Gastrocnemius medialis (tissue), 4 donors: ENCODE data around the gene VARS1. TPM values are rescaled to one million over a fixed set of nuclear protein-coding genes. Genes with fewer than 3 reads are reported as not detected.

Source experiments
- ATAC-seq, 2 donors: fragments of 150-250 bp; one replicate each; pipeline ENCODE4 v1.9.1; 2016
- DNase-seq, 2 donors: peaks; one replicate each; pipeline ENCODE4 v3.0.0-alpha.2; 2019
- H3K27ac ChIP-seq, 4 donors: fragments of 200-600 bp; sonication (generic); 1 replicate in 1 of 4; 2 replicates in 3 of 4; pipeline ENCODE4 v1.5.1; 2016 to 2018; ENCODE audit warnings: mild to moderate bottlenecking in 2 of 4, moderate library complexity in 1 of 4
- H3K27me3 ChIP-seq, 3 donors: fragments of 200-600 bp; sonication (generic) in 2 of 3; 1 replicate in 1 of 3; 2 replicates in 2 of 3; pipeline versions ENCODE4 v1.5.1 to v1.6.0; 2016 to 2019; ENCODE audit warnings: mild to moderate bottlenecking in 1 of 3, moderate library complexity in 1 of 3
- H3K36me3 ChIP-seq, 2 donors: fragments of 200-600 bp; sonication (generic) in 1 of 2; one replicate each; pipeline ENCODE4 v1.5.1; 2017 to 2018
- H3K4me1 ChIP-seq, 2 donors: fragments of 200-600 bp; sonication (generic) in 1 of 2; one replicate each; pipeline ENCODE4 v1.5.1; 2016 to 2017; ENCODE audit warnings: mild to moderate bottlenecking in 2 of 2
- H3K4me3 ChIP-seq, 4 donors: fragments of 200-600 bp; sonication (generic) in 3 of 4; 1 replicate in 1 of 4; 2 replicates in 3 of 4; pipeline ENCODE4 v1.5.1; 2016 to 2019; ENCODE audit warnings: mild to moderate bottlenecking in 2 of 4
- H3K9me3 ChIP-seq, 3 donors: fragments of 200-600 bp; sonication (generic) in 2 of 3; 1 replicate in 1 of 3; 2 replicates in 2 of 3; pipeline ENCODE4 v1.5.1; 2016 to 2019
- CTCF ChIP-seq, 5 experiments: fragments of 450-650 bp in 3 of 5; fragments of 200-600 bp in 2 of 5; sonication (generic) in 2 of 5; IDR thresholded peaks in 4 of 5; conservative IDR thresholded peaks in 1 of 5; 1 replicate in 4 of 5; 2 replicates in 1 of 5; pipeline ENCODE4 v1.5.1; 2016 to 2019; ENCODE audit warnings: antibody characterized with exemption in 5 of 5, mild to moderate bottlenecking in 3 of 5, moderate library complexity in 3 of 5
- POLR2A ChIP-seq, 2 donors: fragments of 450-650 bp; IDR thresholded peaks; one replicate each; pipeline ENCODE4 v1.6.1; 2017; ENCODE audit warnings: antibody characterized with exemption in 2 of 2, mild to moderate bottlenecking in 2 of 2, moderate library complexity in 2 of 2
- in situ Hi-C, 4 donors: fragments of 200-750 bp; cut with MboI; loops; one replicate each; pipeline versions ENCODE4 v1.15.0 to v1.8.0; 2017; ENCODE audit warnings: low sequenced_read_pairs in 4 of 4
- intact Hi-C: fragments of 100-400 bp; cut with DNase I; formaldehyde crosslinking; loops from one replicate; pipeline ENCODE4 v1.15.1; 2023; ENCODE audit warnings: low total_unique reads
- total RNA-seq, 4 donors: library from RNA; depleted of rRNA; stranded (reverse); fragments of >200 nt; gene quantifications; one replicate each; pipeline versions ENCODE4 v1.1.0 to v1.2.3, GENCODE V29; 2016

VARS1 gene
- total RNA-seq, 4 donors from 2014 or later: 39.2 to 102 (median 67.4) TPM

- H3K27me3 ChIP-seq: no peaks in the 10 kb centered on the region
- ATAC-seq (no peak), DNase-seq (no peak)
- in situ Hi-C loops: loop anchor here in 2 of 4 donors (5.0 to 10.0 kb wide), 2 partner anchors 63 to 85 kb away; no protein-coding TSS in a partner anchor
- no peaks in the 10 kb centered on the region for H3K36me3 ChIP-seq
- intact Hi-C loops: loop anchor here (10.0 kb wide), 1 partner anchor 93 kb away; the partner anchor contains the start of gene NEU1
- no peaks in the 10 kb centered on the region for H3K9me3 ChIP-seq
- H3K4me3 ChIP-seq: no peak overlapping the region
- no peak overlapping the region for H3K27ac ChIP-seq
- no peak for TF ChIP-seq CTCF (IDR thresholded peaks at IDR 0.05 in 4 of 5, conservative IDR thresholded peaks at IDR 0.05 in 1 of 5)
- no peak for TF ChIP-seq POLR2A (IDR thresholded peaks at IDR 0.05)
- peaks cover 4 to 9% of the 10 kb centered on the region in 2 donors for H3K4me1 ChIP-seq
Measured at GRCh38 chr6:31771992-31772358, 23.6 kb downstream of the VARS1 start.

- Histone ChIP-seq H3K27ac (no peak overlapping the region), H3K4me1 (no peaks in the 10 kb centered on the region), H3K36me3 (no peaks in the 10 kb centered on the region), H3K4me3 (no peak overlapping the region), H3K27me3 (no peaks in the 10 kb centered on the region), H3K9me3 (no peaks in the 10 kb centered on the region)
- ATAC-seq (no peak), DNase-seq (no peak)
- intact Hi-C loops: loop anchor here (10.0 kb wide), 1 partner anchor 94 kb away; the partner anchor contains the start of gene NEU1
- in situ Hi-C loops: loop anchor here in 2 of 4 donors (5.0 to 10.0 kb wide), 2 partner anchors 64 to 84 kb away; no protein-coding TSS in a partner anchor
- TF ChIP-seq POLR2A (IDR thresholded peaks at IDR 0.05): no peak
- no peak for TF ChIP-seq CTCF (IDR thresholded peaks at IDR 0.05 in 4 of 5, conservative IDR thresholded peaks at IDR 0.05 in 1 of 5)
Measured at GRCh38 chr6:31770860-31771259, 24.7 kb downstream of the VARS1 start.

- Histone ChIP-seq H3K36me3 (no peaks in the 10 kb centered on the region), H3K4me1 (no peaks in the 10 kb centered on the region), H3K9me3 (no peaks in the 10 kb centered on the region), H3K4me3 (no peak overlapping the region), H3K27ac (no peak overlapping the region), H3K27me3 (no peaks in the 10 kb centered on the region)
- ATAC-seq: peak; percentile 55 to 77
- TF ChIP-seq CTCF (IDR thresholded peaks at IDR 0.05 in 4 of 5, conservative IDR thresholded peaks at IDR 0.05 in 1 of 5): peak; percentile 66 to 89 (median 83)
- TF ChIP-seq POLR2A (IDR thresholded peaks at IDR 0.05): no peak
- DNase-seq: peak; percentile 51 to 77
- intact Hi-C loops: loop anchor here (1.0 to 10.0 kb wide), 2 partner anchors 90 to 95 kb away; partner anchors contain the start of gene NEU1
- in situ Hi-C loops: loop anchor here in 3 of 4 donors (5.0 to 10.0 kb wide), 3 partner anchors 65 to 88 kb away; partner anchors contain the start of gene LY6G5C (in 1 of the 3)
Measured at GRCh38 chr6:31769684-31770371, 25.7 kb downstream of the VARS1 start.

GRCh38 chr6:31768363-31769257 is 26.9 kb downstream of the VARS1 start:
- H3K27ac ChIP-seq: no peak overlapping the region
- intact Hi-C loops: loop anchor here (1.0 kb wide), 1 partner anchor 88 kb away; no protein-coding TSS in a partner anchor
- TF ChIP-seq POLR2A (IDR thresholded peaks at IDR 0.05): no peak
- no peaks in the 10 kb centered on the region for H3K36me3 ChIP-seq
- ATAC-seq (no peak), DNase-seq (no peak)
- no peak overlapping the region for H3K4me3 ChIP-seq
- no peaks in the 10 kb centered on the region for H3K4me1 ChIP-seq
- no peaks in the 10 kb centered on the region for H3K27me3 ChIP-seq
- in situ Hi-C loops: loop anchor here in 1 of 4 donors (5.0 kb wide), 1 partner anchor 86 kb away; the partner anchor contains the start of gene LY6G5C
- no peaks in the 10 kb centered on the region for H3K9me3 ChIP-seq
